ENCODE data around the gene ASB18. TPM values are rescaled to one million over a fixed set of nuclear protein-coding genes. Genes with fewer than 3 reads are reported as not detected.

The ASB18 gene
- polyA plus RNA-seq, 1 experiment: not detected

DNA sequence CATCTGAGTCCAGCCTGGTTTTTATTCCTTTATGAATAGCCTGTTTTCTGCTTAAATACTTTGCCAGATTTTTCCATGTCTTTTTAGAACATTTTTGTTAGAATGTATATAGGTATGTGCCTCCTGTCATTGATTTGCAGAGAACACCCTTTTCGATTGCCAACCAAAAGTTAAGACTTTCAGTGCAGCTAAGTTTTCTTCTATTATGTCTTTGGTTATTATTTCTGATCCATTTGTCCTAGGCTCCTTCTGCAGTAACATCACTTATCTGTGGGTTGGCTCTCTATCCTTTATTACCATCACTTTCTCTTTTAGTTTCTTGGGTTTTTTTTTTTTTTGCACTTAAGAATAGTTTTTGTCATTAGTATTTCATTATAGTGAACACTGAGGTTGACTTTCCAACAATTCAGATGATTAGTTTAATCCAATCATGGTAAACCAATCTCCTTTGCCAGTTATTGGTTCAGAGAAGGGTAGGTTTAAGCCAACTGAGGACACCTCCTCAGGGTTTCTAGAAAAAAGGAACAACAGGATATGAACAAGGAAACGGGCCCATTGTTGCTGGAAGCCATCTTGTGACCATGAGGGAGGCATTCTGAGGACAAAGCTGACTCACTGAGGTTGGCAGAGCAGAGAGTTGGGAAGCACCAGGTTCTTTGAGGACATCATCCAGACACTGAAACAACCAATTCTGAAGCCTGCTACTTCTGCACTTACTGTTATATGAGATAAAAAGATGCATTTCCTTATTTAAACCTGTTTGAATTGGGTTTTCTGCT lies 58.1 kb downstream of the ASB18 start:
- Histone ChIP-seq H3K36me3 (ENCODE audit: control insufficient read depth, insufficient read depth, low read length) (no peaks in the 10 kb centered on the region), H3K27me3 (ENCODE audit: control insufficient read depth, insufficient read depth, low read length) (no peaks in the 10 kb centered on the region), H3K4me3 (ENCODE audit: low read depth, low read length) (no peak overlapping the region)
- POLR2A ChIA-PET: no interaction called here
- no peak for TF ChIP-seq CTCF (IDR thresholded peaks at IDR 0.05; ENCODE audit: insufficient read depth, low read depth, low read length)
- CTCF ChIA-PET: no interaction called here
- no peak for DNase-seq (ENCODE audit: low read depth)

DNA sequence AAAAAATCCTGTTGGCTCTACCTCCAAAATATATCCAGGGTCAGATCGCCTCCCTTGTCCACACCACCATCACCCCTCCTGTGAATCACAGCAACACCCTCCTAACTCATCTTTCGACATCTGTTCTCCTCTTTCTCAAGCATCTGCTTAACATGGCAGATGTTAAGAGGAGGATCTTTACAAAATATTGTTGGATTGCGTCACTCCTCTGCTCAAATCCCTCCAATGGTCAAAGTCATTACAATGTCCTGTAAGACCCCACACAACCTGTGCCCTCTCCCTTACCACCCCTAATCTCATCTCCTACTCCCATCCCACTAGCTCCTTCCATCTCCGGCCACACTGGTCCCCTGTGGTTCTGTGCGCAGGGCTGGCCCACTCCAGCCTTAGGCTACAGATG lies 59.3 kb downstream of the ASB18 start:
- TF ChIP-seq CTCF (IDR thresholded peaks at IDR 0.05; ENCODE audit: insufficient read depth, low read depth, low read length): no peak
- Histone ChIP-seq H3K4me3 (ENCODE audit: low read depth, low read length) (no peak overlapping the region), H3K27me3 (ENCODE audit: control insufficient read depth, insufficient read depth, low read length) (no peaks in the 10 kb centered on the region), H3K36me3 (ENCODE audit: control insufficient read depth, insufficient read depth, low read length) (no peaks in the 10 kb centered on the region)
- ChIA-PET CTCF (no interaction called here), POLR2A (no interaction called here)
- no peak for DNase-seq (ENCODE audit: low read depth)

DNA sequence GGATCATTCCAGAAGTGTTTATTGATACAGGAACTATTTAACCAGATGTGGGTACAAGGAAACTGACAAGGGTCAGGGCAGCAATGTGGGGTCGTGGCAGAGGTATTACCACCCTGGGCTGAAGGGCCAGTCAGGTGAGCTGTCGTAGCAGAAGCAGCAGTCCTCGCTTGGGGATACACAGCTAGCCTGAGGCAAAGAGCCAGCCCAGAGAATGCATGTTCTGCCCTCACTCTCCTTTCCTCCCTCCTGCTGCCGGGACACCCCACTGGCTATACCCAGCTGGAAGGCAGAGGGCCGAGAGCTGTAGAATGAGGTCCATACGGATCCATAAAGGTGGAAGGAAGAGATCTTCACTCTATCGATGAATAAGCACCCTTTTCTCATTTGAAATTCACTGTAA lies 63.8 kb downstream of the ASB18 start:
- TF ChIP-seq CTCF (IDR thresholded peaks at IDR 0.05; ENCODE audit: insufficient read depth, low read depth, low read length): no peak
- Histone ChIP-seq H3K27me3 (ENCODE audit: control insufficient read depth, insufficient read depth, low read length) (no peaks in the 10 kb centered on the region), H3K4me3 (ENCODE audit: low read depth, low read length) (no peak overlapping the region), H3K36me3 (ENCODE audit: control insufficient read depth, insufficient read depth, low read length) (no peaks in the 10 kb centered on the region)
- ChIA-PET CTCF (interaction anchor here (1.3 kb wide), 1 partner anchor 421 kb away, joined by 4 read pairs; no protein-coding TSS in a partner anchor), POLR2A (no interaction called here)
- no peak for DNase-seq (ENCODE audit: low read depth)

DNA sequence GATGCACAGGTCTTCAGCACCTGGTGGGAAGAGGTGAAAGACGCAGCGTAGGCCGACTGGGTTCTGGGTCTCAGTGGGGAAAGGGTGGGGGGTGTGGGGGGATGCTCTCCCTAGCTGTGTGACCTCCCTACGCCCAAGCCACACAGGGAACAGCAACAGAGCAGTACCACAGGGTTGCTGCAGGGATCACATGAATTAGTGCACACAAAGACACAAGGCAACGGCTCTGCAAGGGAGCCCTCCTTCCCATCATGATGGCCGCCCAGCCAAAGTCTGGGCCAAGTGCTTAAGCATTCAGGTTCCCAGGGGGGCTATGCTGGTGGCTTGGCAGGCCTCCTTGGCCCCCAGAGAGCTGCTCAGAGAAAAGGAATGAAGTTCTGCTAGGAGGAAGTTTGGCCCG lies 67.8 kb downstream of the ASB18 start:
- ChIA-PET CTCF (interaction anchor here (0.6 to 1.8 kb wide), 4 partner anchors 15 to 417 kb away, joined by 3 to 5 read pairs (median 4); no protein-coding TSS in a partner anchor), POLR2A (no interaction called here)
- no peak for TF ChIP-seq CTCF (IDR thresholded peaks at IDR 0.05; ENCODE audit: insufficient read depth, low read depth, low read length)
- Histone ChIP-seq H3K36me3 (ENCODE audit: control insufficient read depth, insufficient read depth, low read length) (no peaks in the 10 kb centered on the region), H3K4me3 (ENCODE audit: low read depth, low read length) (no peak overlapping the region), H3K27me3 (ENCODE audit: control insufficient read depth, insufficient read depth, low read length) (no peaks in the 10 kb centered on the region)
- DNase-seq (ENCODE audit: low read depth): no peak

- Histone ChIP-seq H3K27me3 (ENCODE audit: control insufficient read depth, insufficient read depth, low read length) (no peaks in the 10 kb centered on the region), H3K36me3 (ENCODE audit: control insufficient read depth, insufficient read depth, low read length) (no peaks in the 10 kb centered on the region), H3K4me3 (ENCODE audit: low read depth, low read length) (no peak overlapping the region)
- ChIA-PET POLR2A (no interaction called here), CTCF (interaction anchor here (1.2 to 1.8 kb wide), 2 partner anchors 18 to 416 kb away, joined by 3 to 5 read pairs; no protein-coding TSS in a partner anchor)
- DNase-seq (ENCODE audit: low read depth): no peak
- no peak for TF ChIP-seq CTCF (IDR thresholded peaks at IDR 0.05; ENCODE audit: insufficient read depth, low read depth, low read length)
Measured at GRCh38 chr2:236195726-236196125, 68.5 kb downstream of the ASB18 start.

Measured in BJ (cell line).